OCI-LY3 (cell line): ENCODE measurements around the gene RPRML.

ENCODE experiments used
- H2AFZ ChIP-seq: fragments of 200-600, 300-600 bp; shearing (Covaris generic); 2 replicates; pipeline ENCODE4 v1.6.0; 2014; ENCODE audit warnings: antibody characterized with exemption, low read depth, low read length
- H3K27ac ChIP-seq: fragments of 200-600, 300-600 bp; sonication (generic); 2 replicates; pipeline ENCODE4 v1.5.1; 2014; ENCODE audit warnings: mild to moderate bottlenecking, low read length, moderate library complexity, mixed read lengths
- H3K27me3 ChIP-seq: fragments of 200-600, 300-600 bp; sonication (generic); 2 replicates; pipeline ENCODE4 v1.6.1; 2014; ENCODE audit warnings: low read depth, low read length, mixed read lengths
- H3K36me3 ChIP-seq: fragments of 200-600, 300-600 bp; sonication (generic); replicated peaks from 2 replicates; pipeline ENCODE3; 2014; ENCODE audit warnings: low read depth, low read length, mixed read lengths
- H3K4me1 ChIP-seq: fragments of 300-600, 200-600 bp; sonication (generic); 2 replicates; pipeline ENCODE4 v1.6.1; 2014; ENCODE audit warnings: low read length, mixed read lengths
- H3K4me2 ChIP-seq: fragments of 200-600, 300-600 bp; sonication (generic); 2 replicates; pipeline ENCODE4 v1.6.1; 2014; ENCODE audit warnings: low read length, mixed read lengths
- H3K4me3 ChIP-seq: fragments of 300-600, 200-600 bp; sonication (generic); 2 replicates; pipeline ENCODE4 v1.5.1; 2014; ENCODE audit warnings: antibody characterized with exemption, mild to moderate bottlenecking, low read length, moderate library complexity
- H3K79me2 ChIP-seq: fragments of 300-600, 200-600 bp; shearing (Covaris generic); 2 replicates; pipeline ENCODE4 v1.6.1; 2014; ENCODE audit warnings: mild to moderate bottlenecking, low read length, mixed read lengths
- H3K9ac ChIP-seq: fragments of 300-600, 200-600 bp; shearing (Covaris generic); 2 replicates; pipeline ENCODE4 v1.6.0; 2014; ENCODE audit warnings: mild to moderate bottlenecking, low read length, moderate library complexity
- H3K9me3 ChIP-seq: fragments of 200-600, 300-600 bp; shearing (Covaris generic); 2 replicates; pipeline ENCODE4 v1.6.1; 2014; ENCODE audit warnings: low read length, mixed read lengths; ENCODE audit not compliant: insufficient read depth
- H4K20me1 ChIP-seq: fragments of 200-600, 300-600 bp; sonication (generic); 2 replicates; pipeline ENCODE4 v1.6.1; 2016; ENCODE audit warnings: low read length, mixed read lengths; ENCODE audit not compliant: insufficient read depth
- EZH2phosphoT487 ChIP-seq: fragments of 200-600 bp; shearing (Covaris generic); IDR thresholded peaks from 2 replicates; pipeline ENCODE4 v1.6.1; 2018; ENCODE audit warnings: antibody characterized with exemption, mixed run types, low read depth
- TF ChIP-seq, protein P1 (sequence below): fragments of 200-600, 300-600 bp; sonication (generic); IDR thresholded peaks from 2 replicates; pipeline ENCODE4 v1.5.1; 2014; ENCODE audit warnings: antibody characterized with exemption, low read length, low read depth

Gene RPRML

DNA sequence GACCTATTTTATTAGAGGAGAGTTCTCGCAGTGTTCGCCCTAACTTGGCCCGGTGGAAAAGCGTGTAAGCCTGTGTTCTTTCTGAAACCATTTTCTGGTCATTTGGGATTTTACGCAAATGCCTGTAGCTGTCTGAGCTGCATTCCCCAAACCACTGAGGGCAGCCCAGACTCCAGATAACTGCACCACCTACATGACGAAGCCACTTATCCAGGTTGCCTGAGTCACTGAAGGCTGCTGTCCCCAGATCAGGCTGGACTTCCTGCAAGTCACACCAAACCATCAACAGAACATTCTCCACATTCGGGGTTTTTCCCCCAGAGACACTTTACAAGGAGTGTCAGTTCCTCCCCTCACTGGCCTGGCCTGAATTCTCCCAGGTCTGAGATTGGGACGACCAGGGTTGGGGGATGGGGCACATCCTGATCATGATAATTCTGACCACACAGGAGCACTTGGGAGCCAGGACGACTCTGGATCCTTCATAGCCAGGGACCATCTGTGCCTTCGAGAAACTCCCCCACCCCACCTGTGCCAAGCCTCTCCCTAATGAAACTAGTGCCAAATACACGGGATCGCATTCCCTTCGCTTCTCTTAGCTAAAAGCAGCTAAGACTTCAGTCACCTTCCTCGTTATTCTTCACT is 2.3 kb downstream of the RPRML start:
- Histone ChIP-seq H3K9me3 (no peaks in the 10 kb centered on the region), H3K27me3 (no peaks in the 10 kb centered on the region), H3K79me2 (no peaks in the 10 kb centered on the region), H3K4me2 (no peak overlapping the region), H3K4me1 (no peaks in the 10 kb centered on the region), H3K4me3 (no peak overlapping the region), H2AFZ (no peak overlapping the region), H3K27ac (no peak overlapping the region), H3K9ac (no peak overlapping the region), H3K36me3 (no peaks in the 10 kb centered on the region), H4K20me1 (no peaks in the 10 kb centered on the region)
- TF ChIP-seq EZH2phosphoT487, result no peak
- TF ChIP-seq, protein P1, sequence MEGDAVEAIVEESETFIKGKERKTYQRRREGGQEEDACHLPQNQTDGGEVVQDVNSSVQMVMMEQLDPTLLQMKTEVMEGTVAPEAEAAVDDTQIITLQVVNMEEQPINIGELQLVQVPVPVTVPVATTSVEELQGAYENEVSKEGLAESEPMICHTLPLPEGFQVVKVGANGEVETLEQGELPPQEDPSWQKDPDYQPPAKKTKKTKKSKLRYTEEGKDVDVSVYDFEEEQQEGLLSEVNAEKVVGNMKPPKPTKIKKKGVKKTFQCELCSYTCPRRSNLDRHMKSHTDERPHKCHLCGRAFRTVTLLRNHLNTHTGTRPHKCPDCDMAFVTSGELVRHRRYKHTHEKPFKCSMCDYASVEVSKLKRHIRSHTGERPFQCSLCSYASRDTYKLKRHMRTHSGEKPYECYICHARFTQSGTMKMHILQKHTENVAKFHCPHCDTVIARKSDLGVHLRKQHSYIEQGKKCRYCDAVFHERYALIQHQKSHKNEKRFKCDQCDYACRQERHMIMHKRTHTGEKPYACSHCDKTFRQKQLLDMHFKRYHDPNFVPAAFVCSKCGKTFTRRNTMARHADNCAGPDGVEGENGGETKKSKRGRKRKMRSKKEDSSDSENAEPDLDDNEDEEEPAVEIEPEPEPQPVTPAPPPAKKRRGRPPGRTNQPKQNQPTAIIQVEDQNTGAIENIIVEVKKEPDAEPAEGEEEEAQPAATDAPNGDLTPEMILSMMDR, result no peak

DNA sequence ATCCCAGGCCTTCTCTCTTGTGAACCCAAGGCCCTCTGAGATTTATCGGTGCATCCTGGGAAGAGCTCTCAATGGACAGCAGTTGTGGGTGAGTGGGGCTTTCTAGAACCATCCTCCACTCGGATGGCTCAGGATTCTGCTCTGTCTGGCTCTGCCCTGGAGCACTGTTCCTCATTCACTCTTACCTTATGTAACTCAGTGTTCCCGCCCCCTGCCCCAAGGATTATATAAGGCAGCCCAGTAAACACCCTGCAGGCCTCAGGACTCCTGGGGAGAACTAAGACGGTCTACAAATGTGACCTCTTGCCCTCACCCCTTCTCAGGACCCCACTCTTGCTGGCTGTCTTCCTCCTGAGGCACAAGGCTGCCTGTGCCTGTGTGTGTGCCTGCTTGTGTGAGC is 3.8 kb downstream of the RPRML start:
- Histone ChIP-seq H3K9ac (no peak overlapping the region), H3K4me2 (no peak overlapping the region), H2AFZ (no peak overlapping the region), H3K27ac (no peak overlapping the region), H3K4me1 (no peaks in the 10 kb centered on the region), H3K4me3 (no peak overlapping the region), H4K20me1 (no peaks in the 10 kb centered on the region), H3K79me2 (no peaks in the 10 kb centered on the region), H3K9me3 (no peaks in the 10 kb centered on the region), H3K36me3 (no peaks in the 10 kb centered on the region), H3K27me3 (no peaks in the 10 kb centered on the region)
- TF ChIP-seq EZH2phosphoT487, result no peak
- TF ChIP-seq, protein P1, result no peak

DNA sequence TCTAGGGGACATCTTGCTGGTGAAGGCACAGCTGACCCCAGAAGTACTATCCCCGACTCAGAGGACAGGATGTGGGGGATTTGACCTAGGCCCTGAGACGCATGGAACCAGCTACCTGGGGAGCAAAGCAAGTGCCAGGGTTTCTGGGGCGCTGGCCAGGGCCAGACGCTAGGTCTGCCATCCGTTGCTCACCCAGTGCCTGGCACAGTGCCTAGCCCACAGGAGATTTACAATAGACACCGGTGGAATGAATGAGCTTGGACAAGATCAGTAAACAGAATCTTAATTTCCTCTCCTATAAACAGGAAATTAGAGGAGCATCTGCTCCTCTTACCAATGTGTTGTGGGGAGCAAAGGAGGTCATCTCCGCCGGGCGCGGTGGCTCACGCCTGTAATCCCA is 5.0 kb downstream of the RPRML start:
- Histone ChIP-seq H3K4me3 (no peak overlapping the region), H3K27ac (no peak overlapping the region), H3K9ac (no peak overlapping the region), H3K4me1 (no peaks in the 10 kb centered on the region), H2AFZ (no peak overlapping the region), H3K79me2 (no peaks in the 10 kb centered on the region), H3K27me3 (no peaks in the 10 kb centered on the region), H3K4me2 (no peak overlapping the region), H4K20me1 (no peaks in the 10 kb centered on the region), H3K36me3 (no peaks in the 10 kb centered on the region), H3K9me3 (no peaks in the 10 kb centered on the region)
- TF ChIP-seq, protein P1, result no peak
- no peak for TF ChIP-seq EZH2phosphoT487

DNA sequence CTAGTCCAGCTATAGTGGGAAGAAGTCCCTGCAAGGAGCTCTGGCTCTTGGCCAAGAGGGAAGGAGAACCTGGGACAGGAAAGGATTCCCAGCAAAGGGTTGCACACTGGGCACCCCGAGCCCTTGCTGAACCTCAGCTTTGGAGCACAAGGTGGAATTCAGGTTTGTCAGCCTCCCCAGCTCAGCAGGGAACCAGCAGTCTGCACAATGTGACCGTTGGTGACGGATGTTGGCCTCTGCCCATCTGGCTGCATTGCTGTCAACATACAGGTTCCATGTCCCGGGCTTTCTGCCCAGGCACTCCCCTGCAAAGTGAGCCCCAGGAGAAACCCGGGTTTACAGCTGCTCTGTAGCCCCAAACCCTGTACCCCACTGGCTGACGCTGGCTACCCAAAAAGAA is 6.7 kb downstream of the RPRML start:
- no peaks in the 10 kb centered on the region for H3K4me1 ChIP-seq
- no peaks in the 10 kb centered on the region for H3K36me3 ChIP-seq
- no peak overlapping the region for H3K4me3 ChIP-seq
- no peak for TF ChIP-seq EZH2phosphoT487
- TF ChIP-seq, protein P1, result no peak
- no peak overlapping the region for H3K9ac ChIP-seq
- H2AFZ ChIP-seq, result no peak overlapping the region
- no peaks in the 10 kb centered on the region for H3K9me3 ChIP-seq
- peaks cover 7% of the 10 kb centered on the region for H3K27me3 ChIP-seq
- H3K27ac ChIP-seq, result no peak overlapping the region
- H3K4me2 ChIP-seq, result no peak overlapping the region
- H4K20me1 ChIP-seq, result no peaks in the 10 kb centered on the region
- no peaks in the 10 kb centered on the region for H3K79me2 ChIP-seq
